HG03064 (cell line): Measurements from ENCODE around the gene AP1AR.
A peak's percentile ranks its signal among the peaks of the same experiment; 100 is the strongest.
"Not testable (repeated sequence)": the region's sequence is repeated elsewhere in the genome, so short reads cannot be mapped to it uniquely, and the experiment has no call there.

Source experiments
- ATAC-seq: cut with Tn5 transposase; IDR thresholded peaks from one replicate; pipeline ENCODE4 v1.9.1; 2021; ENCODE audit warnings: low read depth; ENCODE audit not compliant: unreplicated experiment

Gene AP1AR

DNA sequence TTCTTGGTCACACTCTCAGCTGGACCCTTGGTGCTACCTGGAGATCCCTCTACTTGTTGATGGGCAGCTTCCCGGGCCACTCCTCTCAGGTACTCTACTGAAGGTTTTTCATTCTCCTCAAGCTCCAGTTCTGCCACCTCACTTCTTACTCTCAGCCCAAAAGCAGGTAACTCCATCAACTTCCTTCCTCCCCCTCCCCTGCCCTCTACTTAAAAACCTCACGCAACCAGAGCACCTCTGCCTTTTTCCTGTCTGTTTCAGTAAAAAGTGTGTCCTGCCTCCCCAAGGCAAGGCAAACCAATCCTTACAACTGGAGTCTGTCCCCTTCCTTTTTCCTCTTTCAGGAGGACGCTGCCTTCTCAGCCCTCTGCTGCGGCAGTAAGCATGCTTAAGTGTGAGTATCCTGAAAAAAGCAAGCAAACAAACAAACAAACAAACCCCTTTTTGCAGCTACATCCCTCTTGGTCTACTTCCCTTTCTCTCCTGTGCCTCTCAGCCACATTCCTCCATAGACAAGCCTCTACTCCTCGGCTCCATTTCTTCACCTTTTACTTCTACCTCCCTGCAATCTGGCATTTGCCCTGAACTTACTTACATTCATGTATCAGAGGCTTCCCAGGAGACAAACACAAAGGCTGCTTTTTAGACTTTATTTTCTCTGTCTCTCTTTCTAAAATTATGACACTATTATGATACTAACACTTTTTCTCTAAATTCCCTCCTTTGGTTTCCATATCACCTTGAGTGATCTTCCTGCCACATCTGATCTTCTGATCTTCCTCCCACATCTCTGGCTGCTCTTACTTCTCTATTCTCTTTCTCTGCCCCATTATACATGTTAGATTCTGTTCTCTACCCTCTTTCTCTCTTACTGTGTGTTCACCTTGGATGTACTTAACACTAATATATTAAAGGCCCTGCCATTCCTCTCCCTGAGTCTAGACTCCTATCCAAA, 71.0 kb downstream of the AP1AR start:
- peak; percentile 63 for ATAC-seq

DNA sequence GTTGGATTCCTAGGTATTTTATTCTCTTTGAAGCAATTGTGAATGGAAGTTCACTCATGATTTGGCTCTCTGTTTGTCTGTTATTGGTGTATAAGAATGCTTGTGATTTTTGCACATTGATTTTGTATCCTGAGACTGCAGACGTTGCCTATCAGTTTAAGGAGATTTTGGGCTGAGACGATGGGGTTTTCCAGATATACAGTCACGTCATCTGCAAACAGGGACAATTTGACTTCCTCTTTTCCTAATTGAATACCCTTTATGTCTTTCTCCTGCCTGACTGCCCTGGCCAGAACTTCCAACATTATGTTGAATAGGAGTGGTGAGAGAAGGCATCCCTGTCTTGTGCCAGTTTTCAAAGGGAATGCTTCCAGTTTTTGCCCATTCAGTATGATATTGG, 73.9 kb downstream of the AP1AR start:
- ATAC-seq: not testable (repeated sequence)

DNA sequence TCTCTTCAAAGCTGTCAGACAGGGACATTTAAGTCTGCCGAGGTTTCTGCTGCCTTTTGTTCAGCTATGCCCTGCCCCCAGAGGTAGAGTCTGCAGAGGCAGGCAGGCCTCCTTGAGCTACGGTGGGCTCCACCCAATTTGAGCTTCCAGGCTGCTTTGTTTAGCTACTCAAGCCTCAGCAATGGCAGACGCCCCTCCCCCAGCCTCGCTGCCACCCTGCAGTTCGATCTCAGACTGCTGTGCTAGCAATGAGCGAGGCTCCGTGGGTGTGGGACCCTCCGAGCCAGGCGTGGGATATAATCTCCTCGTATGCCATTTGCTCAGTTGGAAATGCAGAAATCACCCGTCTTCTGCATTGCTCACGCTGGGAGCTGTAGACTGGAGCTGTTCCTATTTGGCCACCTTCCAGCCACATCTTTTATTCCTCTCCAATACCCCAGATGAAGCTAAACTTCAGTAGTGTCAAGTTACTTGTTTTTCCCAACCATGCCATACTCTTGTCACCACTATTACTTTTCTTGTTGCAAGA, 77.7 kb downstream of the AP1AR start:
- ATAC-seq: not testable (repeated sequence)

DNA sequence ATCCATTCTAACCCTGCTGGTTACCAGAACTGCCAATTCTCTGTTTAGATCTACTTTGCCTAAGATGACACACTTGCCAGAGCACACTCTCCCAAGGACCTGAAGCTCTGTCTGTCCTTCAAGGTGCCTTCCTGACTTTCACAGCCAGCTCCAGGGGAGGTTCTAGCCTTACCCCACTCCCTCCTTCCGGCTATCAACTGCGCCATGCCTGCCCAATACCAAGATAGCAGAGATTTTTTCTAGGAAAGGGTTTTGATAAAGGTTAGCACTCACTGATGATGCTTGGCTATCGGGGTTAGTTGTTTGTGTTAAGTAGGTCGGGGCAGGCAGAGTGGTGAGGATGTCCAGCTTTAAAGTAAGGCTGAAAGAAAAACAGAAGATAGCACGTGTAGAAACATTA, 79.9 kb downstream of the AP1AR start:
- no peak for ATAC-seq

DNA sequence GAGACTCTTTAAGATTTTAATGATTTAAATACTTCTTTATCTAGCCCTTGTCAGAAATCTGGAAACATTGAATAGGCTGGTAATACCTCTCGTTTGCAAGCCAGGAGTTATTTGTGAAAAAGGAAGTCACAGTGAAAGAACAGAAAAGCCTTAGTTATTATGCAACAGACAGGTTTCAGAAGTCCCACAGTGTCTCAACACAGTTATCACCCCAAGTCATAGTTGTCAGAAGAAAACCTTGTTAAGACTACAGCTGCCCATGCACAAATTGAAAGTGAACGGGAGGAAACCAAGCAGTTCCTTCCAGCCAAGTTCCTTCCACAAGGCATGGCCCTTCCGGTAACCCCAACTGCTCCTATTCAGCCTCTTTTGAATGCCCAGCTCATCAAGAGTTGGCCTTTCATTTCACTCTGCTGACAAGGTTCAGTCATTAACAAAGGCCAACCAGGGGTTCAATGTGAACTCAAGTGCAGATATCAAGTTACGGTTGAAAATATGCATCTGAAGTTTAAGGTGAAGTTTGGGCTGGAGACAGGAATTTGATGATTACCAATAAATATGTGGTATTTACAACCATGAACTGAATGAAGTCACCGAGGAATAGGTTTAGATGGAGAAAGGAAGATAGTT, 81.1 kb downstream of the AP1AR start:
- ATAC-seq: peak; percentile 97

DNA sequence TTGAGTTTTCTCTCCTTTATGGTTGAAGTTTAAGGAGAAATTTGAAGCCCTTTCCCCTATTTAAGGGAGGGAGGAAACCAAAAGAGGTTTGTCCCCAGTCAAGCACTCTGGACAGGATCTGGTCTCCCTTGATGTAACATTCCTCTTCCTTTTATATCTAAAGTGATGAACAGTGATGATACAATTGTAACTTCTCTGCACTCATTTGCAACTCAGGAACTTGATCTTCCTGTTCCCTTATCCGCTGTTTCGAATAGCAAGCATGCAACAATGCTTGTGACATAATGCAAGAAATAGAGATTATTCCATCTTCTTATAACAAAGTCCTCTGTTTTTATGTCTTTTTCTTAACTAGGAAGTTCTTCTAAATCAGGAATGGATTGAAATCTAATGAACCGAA, 83.9 kb downstream of the AP1AR start:
- ATAC-seq: no peak

DNA sequence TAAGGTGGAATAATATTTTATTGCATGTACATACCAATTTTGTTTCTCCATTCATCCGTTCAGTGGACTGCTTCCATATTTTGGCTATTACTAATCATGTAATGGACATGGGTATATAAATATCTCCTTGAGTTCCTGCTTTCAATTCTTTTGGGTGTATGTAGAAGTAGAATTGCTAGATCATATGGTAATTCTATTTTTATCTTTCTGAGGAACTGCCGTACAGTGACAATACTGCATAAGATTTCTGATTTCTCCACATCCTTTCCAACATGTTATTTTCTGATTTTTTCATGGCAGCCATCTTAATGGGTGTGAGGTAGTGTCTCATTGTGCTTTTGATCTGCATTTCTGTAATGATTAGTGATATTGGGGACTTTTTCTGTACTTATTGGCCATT, 84.8 kb downstream of the AP1AR start:
- no peak for ATAC-seq

DNA sequence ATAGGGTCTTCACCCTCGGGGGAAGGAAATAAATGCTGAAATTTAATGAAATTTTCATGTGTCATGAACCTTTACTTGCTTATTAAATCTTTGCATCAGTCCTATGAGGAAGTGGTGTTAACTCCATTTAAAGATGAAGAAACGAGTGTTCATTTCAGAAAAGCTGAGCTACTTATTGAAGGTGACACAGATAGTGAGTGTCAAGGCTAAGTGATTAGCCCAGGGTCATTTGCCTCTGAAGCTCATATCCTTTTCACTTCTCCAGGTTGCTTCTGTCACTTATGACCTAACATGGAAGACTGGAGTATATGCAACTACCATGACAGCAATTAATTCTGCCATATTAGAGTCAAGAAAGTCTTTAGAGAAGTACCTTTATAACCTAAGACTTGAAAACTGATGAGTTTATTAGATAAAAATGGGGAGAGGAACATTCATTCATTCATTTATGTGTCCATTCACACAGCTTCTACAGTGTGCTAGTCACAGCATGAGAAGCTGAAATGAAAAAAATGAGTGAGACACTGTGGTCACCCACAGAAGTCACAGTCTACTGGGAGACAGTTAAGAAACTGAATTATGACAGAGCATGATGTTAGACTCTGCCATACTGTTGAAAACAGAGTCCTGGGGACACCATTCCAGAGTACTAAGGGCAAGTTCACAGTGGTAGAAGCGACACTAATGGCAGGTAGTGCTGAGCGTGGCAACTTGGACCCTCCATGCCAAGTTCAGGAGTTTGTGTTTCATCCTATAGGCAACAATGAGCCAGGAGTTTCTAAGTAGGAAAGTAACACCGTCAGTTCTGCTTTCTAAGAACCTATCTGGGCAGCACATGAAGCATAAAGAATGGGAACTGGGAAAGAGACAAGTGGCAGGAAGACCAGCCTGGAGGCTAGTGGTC, 86.9 kb downstream of the AP1AR start:
- ATAC-seq: peak; percentile 98
